K562 (cell line): ENCODE measurements around the gene MEF2C. TPM values are rescaled to one million over a fixed set of nuclear protein-coding genes. Genes with fewer than 3 reads are reported as not detected.

Experiments
- ARID2 ChIP-seq: fragments of 450-650 bp; IDR thresholded peaks from 2 replicates; pipeline ENCODE4 v1.6.1; 2017; ENCODE audit warnings: antibody characterized with exemption, mild to moderate bottlenecking
- CTBP1 ChIP-seq: fragments of 450-650 bp; IDR thresholded peaks from 2 replicates; pipeline ENCODE4 v1.6.1; 2016; ENCODE audit warnings: borderline replicate concordance
- DACH1 ChIP-seq: fragments of 450-650 bp; IDR thresholded peaks from 2 replicates; pipeline ENCODE4 v1.6.1; 2018; ENCODE audit not compliant: partially characterized antibody
- EGR1 ChIP-seq: fragments of 450-650 bp; conservative IDR thresholded peaks from 2 replicates; pipeline ENCODE4 v1.6.1; 2017; ENCODE audit warnings: mild to moderate bottlenecking
- FOXM1 ChIP-seq, 2 experiments: fragments of 450-650 bp in 1 of 2; sonication (generic) in 1 of 2; formaldehyde crosslinking in 1 of 2; IDR thresholded peaks; 2 replicates each; pipeline versions ENCODE4 v1.6.1 to v1.9.0; 2017 to 2022; ENCODE audit warnings: low read depth in 2 of 2, mild to moderate bottlenecking in 2 of 2, missing genetic modification reagents in 1 of 2, moderate library complexity in 1 of 2
- GMEB1 ChIP-seq: fragments of 250-450 bp; sonication (Bioruptor Pico); IDR thresholded peaks from 2 replicates; pipeline ENCODE4 v1.4.0; 2020; ENCODE audit warnings: mild to moderate bottlenecking
- HMGN3 ChIP-seq: IDR thresholded peaks from 2 replicates; pipeline ENCODE4 v1.6.1; 2011; ENCODE audit warnings: borderline replicate concordance, low read depth, mild to moderate bottlenecking, mixed read lengths, low read length; ENCODE audit not compliant: insufficient read length; ENCODE audit errors: extremely low read depth
- MXD1 ChIP-seq: fragments of 250-450 bp; sonication (Bioruptor Pico); IDR thresholded peaks from 2 replicates; pipeline ENCODE4 v1.8.0; 2021; ENCODE audit warnings: borderline replicate concordance, mild to moderate bottlenecking, moderate library complexity; ENCODE audit not compliant: poor library complexity, severe bottlenecking
- NFYB ChIP-seq: IDR thresholded peaks from 2 replicates; pipeline ENCODE4 v1.6.1; 2011; ENCODE audit warnings: mild to moderate bottlenecking, moderate library complexity; ENCODE audit not compliant: insufficient read length; ENCODE audit errors: extremely low read depth
- PML ChIP-seq: IDR thresholded peaks from 2 replicates; pipeline ENCODE4 v1.6.1; 2012; ENCODE audit warnings: low read length, inconsistent platforms
- RBFOX2 ChIP-seq: fragments of 200-400 bp; formaldehyde crosslinking; IDR thresholded peaks from 2 replicates; pipeline ENCODE4 v1.6.1; 2017; ENCODE audit warnings: low read depth, mild to moderate bottlenecking, low read length, moderate library complexity
- TBL1XR1 ChIP-seq, 2 experiments: IDR thresholded peaks; 2 replicates each; pipeline ENCODE4 v1.6.1; 2012; ENCODE audit warnings: improper control_type of control experiment in 2 of 2, low read length in 2 of 2, mild to moderate bottlenecking in 1 of 2
- TFAM ChIP-seq: fragments of 250-450 bp; sonication (Bioruptor Pico); conservative IDR thresholded peaks from 2 replicates; pipeline ENCODE4 v1.5.0; 2021; ENCODE audit warnings: mild to moderate bottlenecking, moderate library complexity
- U2AF2 ChIP-seq: fragments of 200-400 bp; formaldehyde crosslinking; optimal IDR thresholded peaks from 2 replicates; pipeline ENCODE3; 2017; ENCODE audit warnings: low read depth, mild to moderate bottlenecking, low read length
- VEZF1 ChIP-seq: fragments of 200-800 bp; sonication (Bioruptor generic); IDR thresholded peaks from 2 replicates; pipeline ENCODE4 v1.6.1; 2017; ENCODE audit warnings: missing genetic modification characterization, missing compliant biosample characterization
- ZBTB34 ChIP-seq: fragments of 250-450 bp; sonication (Bioruptor Pico); IDR thresholded peaks from 2 replicates; pipeline ENCODE4 v1.8.0; 2021; ENCODE audit warnings: mild to moderate bottlenecking, moderate library complexity
- ZNF347 ChIP-seq: fragments of 450-650 bp; formaldehyde crosslinking; IDR thresholded peaks from 2 replicates; pipeline ENCODE4 v1.4.0; 2020; ENCODE audit warnings: low read depth, mild to moderate bottlenecking, moderate library complexity
- ZNF395 ChIP-seq: fragments of 200-800 bp; sonication (Bioruptor generic); IDR thresholded peaks from 2 replicates; pipeline ENCODE4 v1.6.1; 2017; ENCODE audit warnings: missing genetic modification characterization, missing compliant biosample characterization
- ZNF445 ChIP-seq: fragments of 250-450 bp; sonication (Bioruptor Pico); IDR thresholded peaks from 2 replicates; pipeline ENCODE4 v1.4.0; 2020; ENCODE audit warnings: low read depth, mild to moderate bottlenecking, moderate library complexity
- ZNF551 ChIP-seq: fragments of 250-450 bp; sonication (Bioruptor Pico); IDR thresholded peaks from 2 replicates; pipeline ENCODE4 v1.5.0; 2021; ENCODE audit warnings: mild to moderate bottlenecking, moderate library complexity
- ZNF644 ChIP-seq: fragments of 200-800 bp; sonication (Bioruptor generic); IDR thresholded peaks from 2 replicates; pipeline ENCODE4 v1.6.1; 2016; ENCODE audit warnings: low read depth, missing genetic modification characterization, missing compliant biosample characterization
- polyA plus RNA-seq, 8 experiments: library from polyadenylated mRNA; depleted of rRNA in 4 of 8; stranded (reverse) in 5 of 8; unstranded in 3 of 8; fragments of >200 nt; fragmentation: Nextera tagmentation in 2 of 8; fragmentation: Illumina TruSeq in 1 of 8; extraction: Ambion mirVana in 2 of 8; extraction: Trizol in 1 of 8; gene quantifications; 2 replicates each; pipeline versions ENCODE4 v1.2.1 to v1.2.3, GENCODE V29; 2011 to 2014; ENCODE audit warnings: inconsistent platforms in 1 of 8, missing spikeins in 1 of 8
- total RNA-seq, 7 experiments: library from RNA; depleted of rRNA in 6 of 7; stranded (reverse); fragments of >200 nt in 6 of 7; fragmentation: Illumina TruSeq in 2 of 7; extraction: Trizol in 2 of 7; gene quantifications; 2 replicates each; pipeline versions ENCODE4 v1.2.1 to v1.2.3, GENCODE V29; 2011 to 2021; ENCODE audit warnings: low replicate concordance in 1 of 7

MEF2C gene
- total and polyA plus RNA-seq, 9 of the 15 experiments (the other 6 are each of a cell fraction or from before 2014, with no cell fraction given), result 25.1 to 67.8 (median 58.3) TPM

GRCh38 chr5:88883059-88883835, at the start of gene MEF2C (continued):
- TF ChIP-seq U2AF2 (no peak), CTBP1 (0 out of 2 replicates have a peak, but pooled peaks have one; percentile 19), NFYB (no peak), ZNF445 (CRISPR knock-in tag) (no peak), HMGN3 (peak; percentile 83), ZBTB34 (CRISPR knock-in tag) (peak; percentile 27; the same call in 1 of the 2 replicates), RBFOX2 (peak; percentile 92), GMEB1 (CRISPR knock-in tag) (peak; percentile 42; the same call in 1 of the 2 replicates), PML (peak; percentile 39; the same call in 1 of the 2 replicates), ZNF551 (no peak), TFAM (CRISPR knock-in tag) (no peak), EGR1 (peak; percentile 84), FOXM1 (IDR thresholded peaks at IDR 0.05; ENCODE audit: low read depth) (no peak), FOXM1 (CRISPR knock-in tag; IDR thresholded peaks at IDR 0.05; ENCODE audit: low read depth) (no peak), ZNF644 (tag) (peak; percentile 97), MXD1 (CRISPR knock-in tag) (no peak), ARID2 (no peak), ZNF347 (CRISPR knock-in tag) (no peak), ZNF395 (CRISPR knock-in tag) (peak; percentile 97), TBL1XR1 (IDR thresholded peaks at IDR 0.05; ENCODE audit: low read length in 2 of 2) (no peak), VEZF1 (peak; percentile 95), DACH1 (no peak)
